Endothelial cell of umbilical vein (primary cell): ENCODE data around the gene NDP. TPM values are rescaled to one million over a fixed set of nuclear protein-coding genes. Genes with fewer than 3 reads are reported as not detected.

Experiments used
- BruUV-seq: library from RNA; stranded (reverse); fragments of 400-500 nt; replicated peaks from 2 replicates; lab custom pipeline; 2021; lab: Mats Ljungman, UMichigan
- CTCF ChIA-PET: fragments of 300-600, 350-600 bp; sonication (Branson Sonifier 250); formaldehyde crosslinking; loops from one replicate; lab custom pipeline; 2021; ENCODE audit warnings: antibody characterized with exemption, inconsistent platforms; lab: Charles Lee
- POLR2A ChIA-PET: fragments of 300-600, 350-600 bp; sonication (Branson Sonifier 250); formaldehyde crosslinking; loops from one replicate; lab custom pipeline; 2021; ENCODE audit warnings: antibody characterized with exemption, inconsistent platforms; lab: Charles Lee
- DNase-seq: peaks from one replicate; pipeline ENCODE4 v3.0.0-alpha.2; 2011; ENCODE audit warnings: low read depth, low spot score
- FAIRE-seq: peaks from 2 replicates; lab custom pipeline; 2011; peaks lifted over from hg19 to GRCh38; lab: Jason Lieb, UNC
- H2AFZ ChIP-seq: 2 replicates; pipeline ENCODE4 v1.6.0; 2012; ENCODE audit warnings: low read depth, low read length, control low read depth, inconsistent platforms
- H3K27ac ChIP-seq: 2 replicates; pipeline ENCODE4 v1.5.1; 2011; ENCODE audit warnings: low read depth, mild to moderate bottlenecking, control low read depth, low read length, moderate library complexity; ENCODE audit not compliant: insufficient read depth
- H3K27me3 ChIP-seq, 2 experiments: 2 replicates each; pipeline versions ENCODE4 v1.6.0 to v1.6.1; 2011; ENCODE audit warnings: low read length in 2 of 2, mixed read lengths in 1 of 2; ENCODE audit not compliant: control insufficient read depth in 2 of 2, insufficient read depth in 2 of 2
- H3K36me3 ChIP-seq, 2 experiments: 2 replicates in 1 of 2; 3 replicates in 1 of 2; pipeline ENCODE4 v1.5.1; 2011; ENCODE audit warnings: low read length in 2 of 2, mild to moderate bottlenecking in 1 of 2, moderate library complexity in 1 of 2; ENCODE audit not compliant: control insufficient read depth in 2 of 2, insufficient read depth in 2 of 2; ENCODE audit errors: extremely low read depth in 1 of 2
- H3K4me1 ChIP-seq: 3 replicates; pipeline ENCODE4 v1.5.1; 2011; ENCODE audit warnings: mild to moderate bottlenecking, low read length; ENCODE audit not compliant: control insufficient read depth, insufficient read depth; ENCODE audit errors: extremely low read depth
- H3K4me2 ChIP-seq: 2 replicates; pipeline ENCODE4 v1.6.1; 2011; ENCODE audit warnings: low read length, control low read depth, mixed read lengths; ENCODE audit not compliant: insufficient read depth
- H3K4me3 ChIP-seq, 3 experiments: fragments of 200-600 bp in 1 of 3; sonication (generic), shearing (Covaris generic) in 1 of 3; replicated peaks in 1 of 3; 2 replicates each; pipeline ENCODE4 v1.5.1; 2011 to 2016; ENCODE audit warnings: control low read depth in 3 of 3, low read length in 3 of 3, mild to moderate bottlenecking in 2 of 3, inconsistent platforms in 1 of 3, low read depth in 1 of 3, moderate library complexity in 1 of 3; ENCODE audit not compliant: insufficient read depth in 1 of 3
- H3K79me2 ChIP-seq: 2 replicates; pipeline ENCODE4 v1.6.0; 2012; ENCODE audit warnings: low read length, inconsistent platforms; ENCODE audit not compliant: control insufficient read depth, insufficient read depth
- H3K9ac ChIP-seq: replicated peaks from 2 replicates; pipeline ENCODE3; 2011; ENCODE audit warnings: low read length, control low read depth; ENCODE audit not compliant: insufficient read depth; ENCODE audit errors: extremely low read depth
- H3K9me1 ChIP-seq: replicated peaks from 3 replicates; pipeline ENCODE4 v1.6.0; 2011; ENCODE audit warnings: mild to moderate bottlenecking, low read length; ENCODE audit not compliant: control insufficient read depth, insufficient read depth; ENCODE audit errors: extremely low read depth
- H3K9me3 ChIP-seq: replicated peaks from 2 replicates; pipeline ENCODE4 v1.5.1; 2012; ENCODE audit warnings: low read length, inconsistent platforms; ENCODE audit not compliant: control insufficient read depth, insufficient read depth
- H4K20me1 ChIP-seq: replicated peaks from 2 replicates; pipeline ENCODE3; 2011; ENCODE audit warnings: mild to moderate bottlenecking, low read length; ENCODE audit not compliant: control insufficient read depth, insufficient read depth; ENCODE audit errors: extremely low read depth
- POLR2A ChIP-seq: IDR thresholded peaks from 2 replicates; pipeline ENCODE4 v1.6.1; 2012; ENCODE audit warnings: low read depth, mild to moderate bottlenecking, control low read depth, low read length
- POLR2AphosphoS5 ChIP-seq: IDR thresholded peaks from 2 replicates; pipeline ENCODE4 v1.6.1; 2012; ENCODE audit warnings: low read depth, mild to moderate bottlenecking, control low read depth, low read length, moderate library complexity; ENCODE audit not compliant: insufficient read depth
- dilution Hi-C: fragments of 300-500 bp; cut with MboI; formaldehyde crosslinking; loops from one replicate; pipeline ENCODE4 v1.15.0; 2019; ENCODE audit warnings: low sequenced_read_pairs; ENCODE audit not compliant: extremely low pct_ligation_motif_present
- intact Hi-C: fragments of 100-400 bp; cut with micrococcal nuclease; formaldehyde crosslinking; loops from one replicate; pipeline ENCODE4 v1.10.0; 2022
- polyA plus RNA-seq, 4 experiments: library from polyadenylated mRNA; depleted of rRNA in 3 of 4; stranded (reverse) in 3 of 4; unstranded in 1 of 4; fragments of >200 nt; gene quantifications; 2 replicates each; pipeline versions ENCODE4 v1.2.1 to v1.2.3, GENCODE V29; 2011 to 2012; ENCODE audit warnings: missing spikeins in 1 of 4
- total RNA-seq: library from RNA; stranded (reverse); gene quantifications from 2 replicates; pipeline ENCODE4 v1.2.3, GENCODE V29; 2021

Gene NDP
- total and polyA plus RNA-seq, 2 donors (not counting 3 experiments of a cell fraction or from before 2014, with no cell fraction given) = 0.58 to 0.60 TPM

- Histone ChIP-seq H3K4me1 (no peaks in the 10 kb centered on the region), H3K4me3 (no peak overlapping the region), H3K27me3 (no peaks in the 10 kb centered on the region), H3K79me2 (no peaks in the 10 kb centered on the region), H3K4me2 (no peak overlapping the region), H3K9me3 (no peaks in the 10 kb centered on the region), H2AFZ (peak overlapping the region; percentile 44), H3K9me1 (no peaks in the 10 kb centered on the region), H4K20me1 (no peaks in the 10 kb centered on the region), H3K36me3 (no peaks in the 10 kb centered on the region), H3K27ac (no peak overlapping the region), H3K9ac (no peak overlapping the region)
- TF ChIP-seq POLR2A = no peak
- dilution Hi-C loops = no loop called here
- CTCF ChIA-PET = no interaction called here
- no TSS peak for BruUV-seq
- intact Hi-C loops = no loop called here
- FAIRE-seq (no peak), DNase-seq (peak; percentile 1)
- POLR2A ChIA-PET = no interaction called here
These were observed 30.8 kb upstream of the NDP start for GRCh38 chrX:44003975-44004374.

- Histone ChIP-seq H3K4me1 (no peaks in the 10 kb centered on the region), H3K27ac (no peak overlapping the region), H4K20me1 (no peaks in the 10 kb centered on the region), H3K9me3 (no peaks in the 10 kb centered on the region), H3K4me3 (no peak overlapping the region), H3K36me3 (no peaks in the 10 kb centered on the region), H3K9ac (no peak overlapping the region), H3K27me3 (no peaks in the 10 kb centered on the region), H3K9me1 (no peaks in the 10 kb centered on the region), H2AFZ (no peak overlapping the region), H3K4me2 (no peak overlapping the region), H3K79me2 (no peaks in the 10 kb centered on the region)
- dilution Hi-C loops = no loop called here
- POLR2A ChIA-PET = no interaction called here
- no peak for TF ChIP-seq POLR2AphosphoS5
- CTCF ChIA-PET = no interaction called here
- DNase-seq (no peak), FAIRE-seq (peak; percentile 53)
- BruUV-seq = no TSS peak
- intact Hi-C loops = no loop called here
These were observed 29.4 kb upstream of the NDP start for GRCh38 chrX:44002567-44002966.
